Amygdala (tissue), 56 donors: ENCODE results near the gene B3GAT2.
A peak's percentile ranks its signal among the peaks of the same experiment; 100 is the strongest.

Source experiments
- DNase-seq, 56 donors: peaks; one replicate each; lab custom pipeline; 2025; lab: John Stamatoyannopoulos, UW

The B3GAT2 gene

DNA sequence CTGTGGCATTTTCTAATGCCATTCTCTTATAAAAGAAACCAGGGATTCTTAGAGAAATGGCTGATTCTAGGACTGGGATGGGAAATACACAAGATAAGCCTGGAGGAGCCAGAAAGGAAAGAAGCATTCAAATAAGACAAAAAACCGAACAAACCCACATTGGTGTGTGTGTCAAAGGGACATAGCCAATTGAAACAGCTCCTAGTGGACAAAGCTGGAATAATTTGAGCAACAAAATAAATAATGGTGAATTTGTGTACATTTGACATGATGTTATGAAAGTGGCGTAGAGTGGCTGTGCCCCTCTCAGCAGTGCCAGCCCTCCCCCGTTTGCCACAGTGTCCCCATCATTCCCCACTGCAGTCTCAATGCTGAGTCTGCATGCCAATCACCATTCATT lies 55.5 kb downstream of the B3GAT2 start:
- no peak for DNase-seq

DNA sequence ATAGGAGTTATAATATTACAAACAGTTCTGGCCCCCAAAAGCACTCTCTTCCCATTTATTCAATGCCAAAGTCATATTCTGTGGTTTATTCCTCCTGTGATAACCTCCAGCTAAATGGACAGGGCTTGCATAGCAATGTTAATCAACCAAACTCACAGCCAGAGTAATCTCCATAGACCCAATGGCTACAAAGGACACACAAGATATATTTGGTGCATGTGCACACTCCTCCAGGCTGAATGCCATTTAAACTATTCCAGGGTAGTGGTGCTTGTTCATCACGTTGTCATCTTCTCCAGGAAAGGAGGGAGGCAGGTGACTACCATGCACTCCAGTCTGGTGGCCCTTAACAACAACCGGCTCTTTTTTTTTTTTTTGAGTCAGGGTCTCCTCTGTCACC lies 56.8 kb downstream of the B3GAT2 start:
- DNase-seq: no peak

DNA sequence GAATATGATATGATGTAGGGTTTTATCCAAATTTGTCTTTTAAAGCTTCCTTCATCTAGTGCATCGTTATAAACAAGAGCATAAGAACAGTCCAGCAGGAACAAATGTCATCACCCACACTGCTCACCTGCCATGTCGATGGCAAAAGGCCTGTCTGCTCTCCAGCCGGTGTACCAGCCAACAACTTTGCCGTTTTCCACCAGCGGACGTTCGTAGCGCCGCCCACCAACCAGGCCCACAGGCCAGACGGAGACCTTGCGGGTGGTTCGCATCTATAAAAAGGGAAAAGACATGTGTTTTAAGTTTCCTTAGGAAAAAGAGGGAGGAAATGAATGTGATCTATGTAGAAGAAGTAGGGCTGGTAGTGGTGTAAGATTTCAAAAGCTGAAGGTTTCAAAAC lies 62.9 kb downstream of the B3GAT2 start:
- no peak for DNase-seq

DNA sequence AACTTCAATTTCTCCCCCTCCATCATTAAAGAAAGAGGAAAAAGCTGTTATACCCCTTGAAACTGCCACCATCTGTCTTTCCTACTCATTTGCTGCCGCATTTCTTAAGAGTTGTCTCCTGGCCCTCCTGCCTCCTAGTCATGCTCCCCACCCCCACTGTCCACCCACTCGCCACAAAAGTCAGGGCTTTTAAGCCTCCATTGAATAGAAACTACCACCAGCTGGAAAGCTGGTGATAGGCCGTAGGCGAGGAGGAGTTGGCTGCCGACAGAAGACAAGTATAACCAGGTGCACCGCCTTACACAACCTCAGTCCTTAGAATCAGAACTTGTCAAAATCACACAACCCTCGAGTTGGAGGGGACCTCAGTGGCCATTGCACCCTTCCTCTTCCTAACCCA lies 67.6 kb downstream of the B3GAT2 start:
- no peak for DNase-seq

DNA sequence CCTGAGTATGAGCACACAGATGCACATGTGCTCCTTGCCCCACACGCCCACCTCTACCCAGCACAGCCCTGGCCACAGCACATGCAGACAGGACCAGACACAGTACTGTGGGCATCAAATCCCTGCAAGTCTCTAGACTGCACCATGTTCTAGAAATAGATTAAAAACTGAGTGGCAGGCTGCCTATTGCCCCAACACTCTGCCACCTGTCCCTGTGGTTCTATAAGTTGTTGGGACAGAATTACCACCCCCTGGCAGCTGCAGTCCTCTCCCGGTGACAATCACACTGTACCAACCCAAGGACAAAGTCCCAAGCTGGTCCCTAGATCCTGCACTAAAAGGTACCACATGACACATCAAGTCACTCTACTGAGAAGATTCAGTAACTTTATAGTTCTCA lies 70.2 kb downstream of the B3GAT2 start:
- DNase-seq: no peak

DNA sequence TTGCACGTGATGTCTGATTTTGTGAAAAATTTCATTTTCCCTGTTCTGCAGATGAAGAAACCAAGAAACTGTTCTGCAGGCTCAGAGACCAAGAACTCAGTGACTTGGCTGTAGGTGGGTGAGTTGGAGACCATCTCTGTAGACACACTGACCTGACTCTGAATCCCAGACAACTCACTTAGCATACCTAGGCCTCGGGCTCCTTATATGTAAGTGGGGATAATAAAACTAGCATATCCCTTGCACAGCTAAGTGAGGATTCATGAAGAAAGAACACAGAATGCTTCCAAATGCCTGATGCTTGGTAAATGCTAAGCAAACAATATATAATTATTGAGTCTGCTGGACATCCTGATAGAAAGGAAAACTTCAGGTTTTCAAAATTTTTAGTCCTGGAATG lies 70.8 kb downstream of the B3GAT2 start:
- no peak for DNase-seq

DNA sequence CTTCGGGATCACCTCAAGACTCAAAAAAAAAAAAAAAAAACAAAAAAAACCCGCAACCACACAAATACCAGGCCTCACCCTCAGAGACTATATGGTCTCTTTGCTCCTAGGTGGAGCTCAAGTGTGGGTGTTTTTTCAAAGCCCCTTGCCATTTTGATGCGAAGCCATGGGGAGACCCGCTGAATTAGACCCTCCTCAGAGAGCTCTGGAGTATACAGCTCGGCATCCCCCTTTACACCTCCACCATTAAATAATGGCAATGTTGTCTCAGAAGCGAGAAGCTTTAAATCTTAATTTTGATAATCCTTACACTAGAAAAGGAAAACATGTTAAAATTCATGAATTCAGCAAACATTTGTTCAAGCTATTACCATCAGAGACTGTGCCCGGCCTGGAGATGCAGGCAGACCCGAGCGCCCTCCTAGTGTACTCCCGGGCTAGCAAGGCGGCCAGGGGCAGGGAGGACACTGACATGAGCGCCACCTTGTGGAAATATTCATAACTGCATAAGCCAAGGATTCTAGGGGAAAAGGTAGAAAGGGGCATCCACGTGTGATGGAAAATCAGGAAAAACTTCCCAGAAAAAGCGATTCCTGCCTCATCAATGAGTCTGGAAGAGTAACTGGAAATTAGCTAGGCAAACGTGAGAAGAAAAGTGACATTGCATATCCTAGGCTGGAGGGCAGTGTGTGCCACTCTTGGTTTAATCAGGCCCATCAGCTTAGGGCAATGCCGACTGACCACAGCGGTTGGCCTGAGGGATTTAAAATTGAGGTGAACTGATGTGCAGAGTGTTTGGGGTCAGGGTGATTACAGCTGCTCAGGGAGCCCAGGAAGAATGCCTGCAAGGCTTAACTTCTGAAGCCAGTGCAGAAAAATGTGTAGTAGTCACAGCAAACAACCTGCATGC lies 72.5 kb downstream of the B3GAT2 start:
- DNase-seq: peak in 36 of 56 donors; percentile 3 to 61 (median 24)

DNA sequence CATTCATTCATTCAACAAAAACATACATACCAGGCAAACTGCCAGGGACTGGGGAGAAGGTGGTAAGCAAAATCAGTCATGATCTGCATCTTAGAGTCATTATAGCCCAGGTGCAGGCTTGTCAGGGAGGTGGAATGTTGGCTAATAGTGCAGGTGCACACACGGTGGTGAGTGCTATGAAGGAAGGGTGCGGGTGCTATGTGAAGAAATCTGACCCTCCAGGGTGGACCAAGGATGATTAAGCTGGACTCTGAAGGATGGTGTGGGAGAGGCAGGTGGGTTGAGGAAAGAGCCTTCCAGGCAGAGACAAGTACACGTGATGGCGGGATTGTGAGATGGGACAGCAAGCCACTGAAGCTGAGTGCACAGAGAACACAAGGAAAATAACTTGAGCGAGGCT lies 77.4 kb downstream of the B3GAT2 start:
- DNase-seq: no peak

DNA sequence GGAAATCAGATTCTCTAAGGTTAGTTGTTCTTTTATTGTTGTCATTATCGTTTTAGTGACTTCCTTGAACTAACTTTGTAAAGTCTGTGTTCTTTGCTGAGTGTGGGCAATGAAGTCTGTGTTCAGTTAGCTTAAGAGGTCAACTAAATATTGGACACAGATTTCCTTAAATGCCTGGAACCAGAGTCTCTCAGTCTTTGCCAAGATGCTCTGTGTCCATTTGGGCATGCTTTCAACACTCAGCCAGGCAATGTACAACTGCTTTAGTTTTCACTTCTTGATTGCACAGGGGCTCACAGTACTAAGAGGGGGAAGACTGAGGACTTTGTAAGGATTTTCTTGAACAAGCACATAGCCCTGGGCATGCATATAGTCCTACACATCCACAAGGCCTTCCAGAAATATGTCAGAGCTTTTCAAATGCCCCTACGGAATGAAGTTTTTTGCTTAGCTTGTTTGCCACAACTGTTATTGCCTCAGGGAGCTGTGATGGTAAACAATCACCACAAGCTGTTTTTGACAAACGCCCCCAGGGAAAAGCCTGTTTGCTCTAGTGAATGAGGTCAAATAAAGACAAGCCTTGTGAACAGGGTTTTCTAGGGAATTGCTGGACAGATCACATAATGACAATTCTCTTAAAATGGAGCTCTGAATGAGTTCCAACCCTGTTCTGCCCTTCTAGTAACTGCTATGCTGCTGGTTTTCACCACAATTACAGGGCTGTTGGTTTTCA lies 82.5 kb downstream of the B3GAT2 start:
- DNase-seq: no peak

DNA sequence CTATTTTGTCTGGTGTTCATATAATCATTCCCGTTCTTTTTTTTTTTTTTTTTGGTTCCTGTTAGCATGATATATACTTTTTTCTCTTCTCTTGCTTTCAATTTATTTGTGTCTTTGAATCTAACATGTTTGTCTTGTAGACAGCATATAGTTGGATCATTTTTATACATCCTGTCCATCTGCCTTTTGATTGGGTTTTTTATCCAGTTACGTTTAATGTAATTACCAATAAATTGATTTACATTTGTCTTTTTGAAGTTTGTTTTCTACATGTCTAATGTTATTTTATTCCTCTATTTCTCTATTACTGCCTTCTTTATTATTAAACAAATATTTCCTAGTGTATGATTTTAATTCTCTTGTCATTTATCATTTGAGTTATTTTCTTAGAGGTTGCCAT lies 84.4 kb downstream of the B3GAT2 start:
- DNase-seq: no peak

DNA sequence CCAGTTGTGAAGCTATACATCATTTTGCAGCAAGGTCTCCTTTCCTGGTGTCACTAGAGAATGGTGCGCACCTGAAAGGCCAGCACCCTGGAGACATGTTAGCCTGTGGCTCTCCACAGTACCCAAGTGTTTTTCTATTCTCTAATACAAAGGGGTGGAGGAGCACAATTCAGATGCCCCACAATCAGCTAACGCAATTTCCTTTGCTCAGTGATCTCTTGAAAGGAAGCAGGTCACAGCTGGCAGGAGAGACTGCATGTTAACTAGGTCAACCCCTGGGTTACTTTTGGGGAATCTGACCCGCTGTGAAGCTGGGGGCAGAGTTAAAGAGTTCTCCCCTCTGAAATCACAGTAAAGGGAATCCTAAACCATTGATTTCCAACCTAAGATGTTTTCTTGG lies 92.5 kb downstream of the B3GAT2 start:
- DNase-seq: no peak

DNA sequence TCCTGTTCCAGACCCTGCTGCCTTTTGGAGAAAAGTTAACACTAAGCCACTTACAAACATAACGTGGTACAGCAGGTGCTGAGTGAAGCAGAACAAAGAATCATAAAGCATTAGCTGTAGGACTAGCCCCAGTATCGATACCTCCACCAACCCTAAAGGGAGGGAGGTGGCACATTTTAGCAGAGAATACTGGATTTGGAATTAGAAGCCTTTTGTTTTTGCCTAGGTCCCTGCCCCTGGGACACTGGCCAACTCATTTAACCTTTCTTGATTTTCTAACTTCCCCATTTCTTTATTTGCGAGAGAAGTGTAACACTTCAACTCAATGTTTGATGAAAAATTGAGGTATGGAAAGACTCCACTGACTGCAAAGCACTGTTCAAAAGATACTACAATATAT lies 93.5 kb downstream of the B3GAT2 start:
- no peak for DNase-seq

DNA sequence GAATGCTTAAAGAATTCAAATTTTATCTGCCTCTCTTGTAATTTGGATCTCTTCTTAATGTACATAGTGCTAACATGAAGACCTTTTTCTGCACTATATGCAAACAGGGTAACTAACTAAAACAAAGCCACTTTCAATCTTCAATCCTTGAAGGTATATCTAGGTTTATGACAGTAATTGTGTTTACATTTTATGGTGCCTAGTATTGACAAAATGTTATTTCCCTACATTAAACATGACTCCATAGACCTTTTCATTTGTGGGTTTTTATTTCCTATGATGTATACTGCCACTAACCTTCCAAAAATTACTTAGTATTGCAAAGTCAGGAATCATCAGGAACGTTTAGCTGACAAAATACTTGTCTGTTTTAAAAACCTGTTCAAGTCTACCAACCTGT lies 95.9 kb downstream of the B3GAT2 start:
- DNase-seq: no peak

DNA sequence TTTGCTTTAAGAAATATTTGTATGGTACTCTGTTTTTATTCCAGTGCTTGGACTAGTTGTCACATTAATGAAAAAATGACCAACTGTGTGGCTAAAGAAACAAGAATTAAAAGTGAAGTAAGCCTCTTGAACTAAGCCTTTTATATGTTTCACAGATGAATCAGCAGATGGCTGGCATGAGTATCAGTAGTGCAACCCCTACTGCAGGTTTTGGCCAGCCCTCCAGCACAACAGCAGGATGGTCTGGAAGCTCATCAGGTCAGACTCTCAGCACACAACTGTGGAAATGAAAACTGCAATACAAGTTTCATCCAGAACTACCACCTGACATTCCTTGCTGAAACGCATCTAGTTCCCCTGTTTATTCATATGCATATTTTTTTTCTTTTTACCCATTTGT lies 96.8 kb downstream of the B3GAT2 start:
- no peak for DNase-seq

DNA sequence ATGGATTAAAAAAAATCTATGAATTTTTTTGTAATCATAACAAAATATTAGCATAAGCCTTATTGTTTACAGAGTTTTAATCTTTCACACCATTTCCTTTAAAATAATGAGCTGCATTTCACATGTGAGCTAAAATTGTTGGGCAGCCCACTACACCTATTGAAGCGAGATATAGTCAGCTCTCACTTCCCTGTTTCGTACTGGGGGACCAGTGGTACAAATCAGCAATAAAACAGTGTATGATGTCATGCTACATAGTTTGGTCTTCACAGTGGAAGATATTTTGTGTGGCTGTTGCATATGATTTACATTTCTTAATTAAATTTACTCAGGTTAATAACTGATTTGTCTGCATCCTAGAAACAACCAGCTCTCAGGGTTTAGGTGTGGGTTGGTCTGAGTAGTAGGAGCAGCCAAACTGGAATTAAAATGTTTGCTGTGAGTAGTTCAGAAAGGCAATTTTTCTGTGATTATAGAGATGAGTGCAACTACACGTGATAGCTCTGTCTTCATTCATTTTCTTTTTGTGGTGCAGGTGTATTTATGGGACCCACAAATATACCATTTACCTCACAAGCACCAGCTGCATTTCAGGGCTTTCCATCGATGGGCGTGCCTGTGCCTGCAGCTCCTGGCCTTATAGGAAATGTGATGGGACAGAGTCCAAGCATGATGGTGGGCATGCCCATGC lies 99.3 kb downstream of the B3GAT2 start:
- no peak for DNase-seq

DNA sequence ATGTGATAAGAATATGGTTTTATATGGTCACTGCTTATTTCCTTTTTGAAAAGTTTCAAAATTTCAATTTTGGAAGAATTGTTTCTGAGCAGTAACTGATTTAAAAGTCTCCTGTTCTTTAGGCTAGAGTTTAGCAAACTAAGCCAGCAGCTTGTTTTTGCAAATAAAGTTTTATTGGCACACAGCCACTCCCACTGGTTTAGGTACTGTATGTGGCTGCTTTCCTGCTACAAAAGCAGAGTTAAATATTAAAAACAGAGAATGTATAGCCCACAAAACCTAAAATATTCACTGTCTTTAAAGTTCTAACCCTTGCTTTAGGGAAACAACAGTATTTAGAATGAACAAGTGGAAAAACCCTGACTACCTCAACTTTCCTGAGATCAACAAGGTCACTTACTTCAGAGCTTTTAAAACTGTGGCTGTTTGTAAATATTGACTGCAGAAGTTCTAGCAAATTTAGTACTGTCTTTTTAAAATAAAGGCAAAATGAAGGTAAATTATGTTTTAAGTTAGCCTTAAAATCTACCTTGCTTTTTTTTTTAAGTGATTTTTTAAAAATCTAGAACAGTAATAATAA lies 104.1 kb downstream of the B3GAT2 start:
- DNase-seq: no peak

DNA sequence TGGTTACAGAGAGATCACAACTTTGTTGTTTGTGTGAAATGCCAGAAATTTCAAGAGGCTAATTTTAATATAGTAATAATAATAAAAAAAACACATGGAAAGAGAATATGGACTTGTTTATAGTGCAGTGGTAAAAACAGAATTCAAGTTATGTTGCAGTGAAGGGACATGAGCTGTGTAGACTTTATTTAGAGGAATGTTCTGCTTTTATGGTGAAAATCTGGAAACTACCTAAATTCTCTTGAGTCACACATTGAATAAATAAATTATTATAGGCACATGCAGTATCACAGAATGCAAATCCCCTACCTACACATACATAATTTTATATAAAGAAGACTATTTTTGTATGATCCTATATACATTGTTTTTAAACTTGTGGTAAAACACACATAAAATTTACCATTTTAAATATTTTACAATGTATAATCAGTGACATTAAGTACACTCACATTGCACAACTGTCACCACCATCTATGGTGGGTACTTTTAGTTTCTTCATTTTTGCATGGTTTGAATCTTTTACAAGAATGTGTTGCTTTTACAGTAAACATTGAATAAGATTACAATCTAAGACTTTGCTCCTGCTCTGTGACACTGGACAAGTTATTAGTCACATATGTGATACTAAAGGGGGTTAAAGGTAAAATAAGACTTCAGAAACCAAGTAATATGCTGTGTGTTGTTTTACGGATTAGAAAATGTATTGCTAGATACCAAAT lies 107.4 kb downstream of the B3GAT2 start:
- DNase-seq: no peak

DNA sequence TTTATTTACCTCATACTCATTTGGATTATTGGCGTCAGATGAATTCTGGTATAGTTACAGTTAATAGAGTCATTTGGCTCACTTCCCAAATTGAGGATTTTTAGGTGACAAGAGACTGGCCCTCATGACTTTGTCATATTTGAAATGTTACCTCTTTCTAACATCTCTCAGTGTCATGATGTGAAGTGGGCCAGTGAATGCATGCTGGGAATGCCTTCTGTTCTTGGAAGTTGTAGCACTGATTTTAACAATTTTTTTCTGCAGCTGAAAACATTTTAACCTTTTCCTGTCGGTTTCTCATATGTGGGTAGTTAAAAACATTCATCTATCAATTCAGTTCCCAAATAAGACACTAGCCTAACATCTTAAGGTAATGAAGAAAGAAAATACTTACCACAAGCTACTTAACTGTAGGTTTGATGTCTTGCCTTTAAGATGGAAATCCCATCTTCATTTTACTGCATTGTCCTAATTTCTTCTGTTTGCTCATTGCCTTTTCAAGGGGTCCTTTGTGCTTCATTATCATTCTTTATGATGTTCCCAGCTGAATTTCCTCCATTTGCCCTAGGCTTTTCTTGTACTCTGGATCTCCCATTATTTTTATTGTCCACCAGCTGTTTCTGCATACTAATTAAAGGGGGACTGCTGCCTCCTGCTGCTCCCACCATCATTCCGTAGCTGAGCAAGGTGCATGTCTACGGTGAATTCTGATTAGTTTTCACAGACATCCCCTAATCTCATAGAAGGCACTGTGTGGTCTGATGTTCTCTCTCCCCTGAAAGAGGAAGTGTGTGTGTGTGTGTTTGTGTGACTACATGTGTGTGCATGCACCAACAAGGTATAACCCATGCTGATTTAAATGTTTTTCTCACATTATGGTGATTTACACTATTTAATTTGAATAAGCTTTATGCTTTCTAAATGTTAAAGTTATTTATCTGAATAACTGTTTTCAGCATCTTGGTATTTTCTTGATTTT lies 109.5 kb downstream of the B3GAT2 start:
- no peak for DNase-seq

DNA sequence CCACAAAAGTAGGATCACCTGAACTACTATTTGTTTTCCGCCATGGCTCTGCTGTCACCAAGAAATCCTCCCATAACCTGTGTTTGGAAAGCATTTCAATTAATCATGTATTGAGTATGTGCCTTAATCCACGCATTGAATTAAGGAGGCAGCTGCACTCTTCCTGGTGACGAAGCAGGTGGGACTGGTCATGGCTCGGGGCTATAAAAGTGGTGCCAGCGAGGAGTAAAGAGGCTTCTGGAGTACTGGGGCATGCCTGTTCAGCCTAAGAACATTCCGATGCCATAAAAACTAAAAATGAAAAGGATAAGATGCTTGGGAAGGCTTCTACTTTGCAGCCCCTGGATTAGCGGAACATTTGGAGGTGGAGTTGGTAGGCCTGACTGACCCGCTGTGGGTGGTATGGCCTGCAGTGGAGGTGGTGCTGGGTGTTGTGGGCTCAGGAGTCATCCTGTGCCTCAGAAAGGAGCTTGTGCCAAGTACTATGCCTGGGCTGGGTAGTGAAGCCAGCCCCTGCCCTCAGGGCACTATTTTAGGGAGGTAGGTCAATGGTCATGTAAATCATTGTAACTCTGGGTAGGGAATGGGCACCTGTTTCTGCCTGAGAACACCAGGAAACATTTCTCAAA lies 110.5 kb downstream of the B3GAT2 start:
- no peak for DNase-seq
